Measurements from ENCODE around the gene SORBS1.

DNA sequence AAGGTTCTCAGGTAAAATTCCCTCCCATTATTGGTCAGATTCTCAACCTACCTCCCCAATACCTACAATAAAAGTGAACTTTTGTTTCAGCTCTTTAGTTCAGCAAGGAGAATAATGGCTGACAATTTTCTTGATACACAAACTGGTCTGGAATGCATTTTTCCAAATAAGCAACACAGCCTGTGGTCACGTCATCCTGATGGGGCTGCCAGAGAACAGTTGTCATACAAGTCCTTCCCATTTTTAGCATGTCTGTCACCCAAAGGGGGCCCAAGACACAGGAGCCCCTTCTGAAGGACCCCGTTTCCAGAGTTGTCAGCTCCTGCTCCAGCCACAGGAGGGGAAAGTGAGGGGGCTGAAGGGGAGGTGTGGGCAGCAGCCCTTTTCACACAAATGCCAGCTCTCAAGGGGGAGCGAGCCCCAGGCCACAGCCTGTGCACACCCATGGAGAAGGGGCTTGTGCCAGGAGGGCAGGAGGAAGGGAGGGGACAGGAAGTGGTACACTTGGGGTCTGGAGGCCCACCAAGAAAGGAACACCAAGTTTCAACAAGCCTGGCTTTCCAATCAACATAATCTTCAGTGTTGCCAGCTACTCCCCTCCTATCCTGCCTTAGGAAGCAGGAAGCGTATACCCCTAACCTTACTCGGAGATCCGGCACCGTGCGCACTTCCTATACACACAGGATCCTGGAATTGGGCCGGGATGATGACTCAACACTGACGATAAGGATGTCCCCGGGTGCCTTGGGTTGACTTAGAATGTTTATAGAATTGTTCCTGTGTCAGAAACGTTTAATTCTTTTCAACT, 227.0 kb downstream of the SORBS1 start:
- TF ChIP-seq, protein P1, sequence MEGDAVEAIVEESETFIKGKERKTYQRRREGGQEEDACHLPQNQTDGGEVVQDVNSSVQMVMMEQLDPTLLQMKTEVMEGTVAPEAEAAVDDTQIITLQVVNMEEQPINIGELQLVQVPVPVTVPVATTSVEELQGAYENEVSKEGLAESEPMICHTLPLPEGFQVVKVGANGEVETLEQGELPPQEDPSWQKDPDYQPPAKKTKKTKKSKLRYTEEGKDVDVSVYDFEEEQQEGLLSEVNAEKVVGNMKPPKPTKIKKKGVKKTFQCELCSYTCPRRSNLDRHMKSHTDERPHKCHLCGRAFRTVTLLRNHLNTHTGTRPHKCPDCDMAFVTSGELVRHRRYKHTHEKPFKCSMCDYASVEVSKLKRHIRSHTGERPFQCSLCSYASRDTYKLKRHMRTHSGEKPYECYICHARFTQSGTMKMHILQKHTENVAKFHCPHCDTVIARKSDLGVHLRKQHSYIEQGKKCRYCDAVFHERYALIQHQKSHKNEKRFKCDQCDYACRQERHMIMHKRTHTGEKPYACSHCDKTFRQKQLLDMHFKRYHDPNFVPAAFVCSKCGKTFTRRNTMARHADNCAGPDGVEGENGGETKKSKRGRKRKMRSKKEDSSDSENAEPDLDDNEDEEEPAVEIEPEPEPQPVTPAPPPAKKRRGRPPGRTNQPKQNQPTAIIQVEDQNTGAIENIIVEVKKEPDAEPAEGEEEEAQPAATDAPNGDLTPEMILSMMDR (IDR thresholded peaks at IDR 0.05) = no peak
- TF ChIP-seq MYBL2 (CRISPR knock-in tag; IDR thresholded peaks at IDR 0.05) = no peak
- no peak for TF ChIP-seq SP1 (CRISPR knock-in tag; conservative IDR thresholded peaks at IDR 0.05)
- TF ChIP-seq, protein P2, sequence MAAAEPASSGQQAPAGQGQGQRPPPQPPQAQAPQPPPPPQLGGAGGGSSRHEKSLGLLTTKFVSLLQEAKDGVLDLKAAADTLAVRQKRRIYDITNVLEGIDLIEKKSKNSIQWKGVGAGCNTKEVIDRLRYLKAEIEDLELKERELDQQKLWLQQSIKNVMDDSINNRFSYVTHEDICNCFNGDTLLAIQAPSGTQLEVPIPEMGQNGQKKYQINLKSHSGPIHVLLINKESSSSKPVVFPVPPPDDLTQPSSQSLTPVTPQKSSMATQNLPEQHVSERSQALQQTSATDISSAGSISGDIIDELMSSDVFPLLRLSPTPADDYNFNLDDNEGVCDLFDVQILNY (CRISPR knock-in tag; IDR thresholded peaks at IDR 0.05) = no peak
- TF ChIP-seq, protein P3, sequence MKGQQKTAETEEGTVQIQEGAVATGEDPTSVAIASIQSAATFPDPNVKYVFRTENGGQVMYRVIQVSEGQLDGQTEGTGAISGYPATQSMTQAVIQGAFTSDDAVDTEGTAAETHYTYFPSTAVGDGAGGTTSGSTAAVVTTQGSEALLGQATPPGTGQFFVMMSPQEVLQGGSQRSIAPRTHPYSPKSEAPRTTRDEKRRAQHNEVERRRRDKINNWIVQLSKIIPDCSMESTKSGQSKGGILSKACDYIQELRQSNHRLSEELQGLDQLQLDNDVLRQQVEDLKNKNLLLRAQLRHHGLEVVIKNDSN (CRISPR knock-in tag; IDR thresholded peaks at IDR 0.05) = no peak
- TF ChIP-seq ESRRA (CRISPR knock-in tag; IDR thresholded peaks at IDR 0.05; ENCODE audit: borderline replicate concordance) = no peak
- TF ChIP-seq ELF4 (CRISPR knock-in tag; IDR thresholded peaks at IDR 0.05; ENCODE audit: low read depth) = no peak
- TF ChIP-seq CREM (CRISPR knock-in tag; IDR thresholded peaks at IDR 0.05) = no peak
- no peak for TF ChIP-seq ZNF416 (CRISPR knock-in tag; IDR thresholded peaks at IDR 0.05)
- no peak for TF ChIP-seq SMAD4 (CRISPR knock-in tag; IDR thresholded peaks at IDR 0.05)
- TF ChIP-seq ZNF232 (CRISPR knock-in tag; IDR thresholded peaks at IDR 0.05) = no peak

Measured in WTC11 (cell line).